Stomach smooth muscle (tissue), 2 donors: ENCODE measurements around the gene HEXIM1.

Experiments used
- H3K27ac ChIP-seq: one replicate; pipeline ENCODE4 v1.7.0; 2013; ENCODE audit warnings: mild to moderate bottlenecking, low read length, inconsistent platforms
- H3K27me3 ChIP-seq, 2 donors: one replicate each; pipeline ENCODE4 v1.7.0; 2013; ENCODE audit warnings: low read length in 2 of 2; ENCODE audit not compliant: insufficient read depth in 2 of 2, control insufficient read depth in 1 of 2
- H3K36me3 ChIP-seq, 2 donors: one replicate each; pipeline ENCODE4 v1.7.0; 2013; ENCODE audit warnings: low read length in 2 of 2; ENCODE audit not compliant: control insufficient read depth in 2 of 2, insufficient read depth in 2 of 2
- H3K4me1 ChIP-seq: one replicate; pipeline ENCODE4 v1.7.0; 2013; ENCODE audit warnings: low read length; ENCODE audit not compliant: control insufficient read depth, insufficient read depth
- H3K4me3 ChIP-seq, 2 donors: one replicate each; pipeline ENCODE4 v1.7.0; 2013; ENCODE audit warnings: low read length in 2 of 2
- H3K9ac ChIP-seq, 2 donors: one replicate each; pipeline ENCODE4 v1.7.0; 2013; ENCODE audit warnings: low read length in 2 of 2, mild to moderate bottlenecking in 1 of 2
- H3K9me3 ChIP-seq, 2 donors: one replicate each; pipeline ENCODE4 v1.7.0; 2013; ENCODE audit warnings: low read length in 2 of 2; ENCODE audit not compliant: control insufficient read depth in 2 of 2
- donor health status: healthy.
- donor health status: Pancreatic carcinoma.

HEXIM1 gene

GRCh38 chr17:45130681-45131615 is 17.3 kb upstream of the HEXIM1 start:
- H3K27me3 ChIP-seq, result no peaks in the 10 kb centered on the region
- peak overlapping the region; percentile 40 to 85 for H3K4me3 ChIP-seq
- peaks cover 57% of the 10 kb centered on the region for H3K4me1 ChIP-seq
- H3K9ac ChIP-seq, result peak overlapping the region in 1 of 2 donors; percentile 68
- H3K36me3 ChIP-seq, result no peaks in the 10 kb centered on the region
- H3K9me3 ChIP-seq, result no peaks in the 10 kb centered on the region
- peak overlapping the region; percentile 62 for H3K27ac ChIP-seq

GRCh38 chr17:45131616-45132319 is 16.5 kb upstream of the HEXIM1 start:
- no peaks in the 10 kb centered on the region for H3K27me3 ChIP-seq
- no peaks in the 10 kb centered on the region for H3K9me3 ChIP-seq
- H3K4me3 ChIP-seq, result peak overlapping the region; percentile 40 to 85
- H3K27ac ChIP-seq, result peak overlapping the region; percentile 62
- peak overlapping the region; percentile 53 to 68 for H3K9ac ChIP-seq
- H3K36me3 ChIP-seq, result no peaks in the 10 kb centered on the region
- peaks cover 65% of the 10 kb centered on the region for H3K4me1 ChIP-seq

- H3K4me1 ChIP-seq, result peaks cover 66% of the 10 kb centered on the region
- peak within 1 kb of the TSS; percentile 99 for H3K27ac ChIP-seq
- no peaks in the 10 kb centered on the region for H3K27me3 ChIP-seq
- no peaks in the 10 kb centered on the region for H3K36me3 ChIP-seq
- H3K4me3 ChIP-seq, result peak within 1 kb of the TSS; percentile 81 to 91
- peak within 1 kb of the TSS; percentile 89 to 90 for H3K9ac ChIP-seq
- no peaks in the 10 kb centered on the region for H3K9me3 ChIP-seq
Observed at GRCh38 chr17:45132320-45132571, 16.0 kb upstream of the HEXIM1 start, which contains the start of gene PLCD3. TSS of gene PLCD3 (minus strand) at chr17:45132515. CDS start at chr17:45132410, 105 bp downstream.

- peaks cover 61% of the 10 kb centered on the region for H3K4me1 ChIP-seq
- H3K27ac ChIP-seq, result peak overlapping the region; percentile 99
Observed at GRCh38 chr17:45132572-45133463, 15.5 kb upstream of the HEXIM1 start.

GRCh38 chr17:45135192-45135977 is 12.9 kb upstream of the HEXIM1 start, which contains the start of gene ACBD4:
TSS of gene ACBD4 (plus strand) at chr17:45135687. CDS start at chr17:45136145, 458 bp downstream.
- Histone ChIP-seq H3K4me3 (peak within 1 kb of the TSS; percentile 56 to 94), H3K27me3 (no peaks in the 10 kb centered on the region), H3K4me1 (peaks cover 39% of the 10 kb centered on the region), H3K27ac (peak within 1 kb of the TSS; percentile 86), H3K9ac (peak within 1 kb of the TSS; percentile 78 to 94), H3K36me3 (peaks cover 3% of the 10 kb centered on the region in 2 donors), H3K9me3 (no peaks in the 10 kb centered on the region)

More at GRCh38 chr17:45132572-45133463, 15.5 kb upstream of the HEXIM1 start:
- Histone ChIP-seq H3K9me3 (no peaks in the 10 kb centered on the region), H3K9ac (peak overlapping the region; percentile 89 to 90), H3K36me3 (no peaks in the 10 kb centered on the region), H3K27me3 (no peaks in the 10 kb centered on the region), H3K4me3 (peak overlapping the region; percentile 81 to 91)

- peak overlapping the region; percentile 78 to 94 for H3K9ac ChIP-seq
- H3K27me3 ChIP-seq, result no peaks in the 10 kb centered on the region
Observed at GRCh38 chr17:45135978-45136791, 12.1 kb upstream of the HEXIM1 start.

GRCh38 chr17:45136846-45137560 is 11.3 kb upstream of the HEXIM1 start:
- no peaks in the 10 kb centered on the region for H3K9me3 ChIP-seq
- peaks cover 3% of the 10 kb centered on the region in 2 donors for H3K36me3 ChIP-seq
- no peaks in the 10 kb centered on the region for H3K27me3 ChIP-seq
- peak overlapping the region; percentile 78 to 94 for H3K9ac ChIP-seq
- peak overlapping the region; percentile 86 for H3K27ac ChIP-seq
- no peak overlapping the region for H3K4me3 ChIP-seq
- H3K4me1 ChIP-seq, result peaks cover 24% of the 10 kb centered on the region

More at GRCh38 chr17:45135978-45136791, 12.1 kb upstream of the HEXIM1 start:
- Histone ChIP-seq H3K4me3 (peak overlapping the region; percentile 56 to 94), H3K36me3 (peaks cover 3% of the 10 kb centered on the region in 2 donors), H3K4me1 (peaks cover 32% of the 10 kb centered on the region), H3K9me3 (no peaks in the 10 kb centered on the region), H3K27ac (peak overlapping the region; percentile 86)

GRCh38 chr17:45137561-45138305 is 10.5 kb upstream of the HEXIM1 start:
- Histone ChIP-seq H3K4me3 (no peak overlapping the region), H3K27me3 (no peaks in the 10 kb centered on the region), H3K36me3 (peaks cover 3% of the 10 kb centered on the region in 2 donors), H3K9me3 (no peaks in the 10 kb centered on the region), H3K27ac (no peak overlapping the region), H3K9ac (peak overlapping the region in 1 of 2 donors; percentile 51), H3K4me1 (peaks cover 22% of the 10 kb centered on the region)
